Upper lobe of left lung (tissue), 6 donors: ENCODE results near the gene ICE2. TPM values are rescaled to one million over a fixed set of nuclear protein-coding genes. Genes with fewer than 3 reads are reported as not detected.

ENCODE experiments used
- ATAC-seq, 2 donors: fragments of 200-7000 bp; cut with Tn5 transposase; one replicate each; pipeline ENCODE4 v1.9.1; 2022; ENCODE audit warnings: mild to moderate bottlenecking in 2 of 2, moderate library complexity in 2 of 2; ENCODE audit not compliant: low FRiP score in 2 of 2
- DNase-seq, 2 donors: peaks; one replicate each; pipeline ENCODE4 v3.0.0-alpha.2; 2019 to 2020
- H3K27ac ChIP-seq, 4 donors: fragments of 200-600 bp; sonication (generic); one replicate each; pipeline ENCODE4 v1.5.1; 2016 to 2019
- H3K27me3 ChIP-seq, 4 donors: fragments of 200-600 bp; sonication (generic); one replicate each; pipeline ENCODE4 v1.5.1; 2017 to 2019
- H3K36me3 ChIP-seq, 4 donors: fragments of 200-600 bp; sonication (generic); one replicate each; pipeline ENCODE4 v1.5.1; 2016 to 2019
- H3K4me1 ChIP-seq, 4 donors: fragments of 200-600 bp; sonication (generic); one replicate each; pipeline ENCODE4 v1.5.1; 2018 to 2019
- H3K4me3 ChIP-seq, 4 donors: fragments of 200-600 bp; sonication (generic); one replicate each; pipeline ENCODE4 v1.5.1; 2017 to 2019; ENCODE audit warnings: mild to moderate bottlenecking in 2 of 4, moderate library complexity in 1 of 4
- H3K9me3 ChIP-seq, 4 donors: fragments of 200-600 bp; sonication (generic); one replicate each; pipeline ENCODE4 v1.5.1; 2018 to 2019
- EP300 ChIP-seq, 4 donors: sonication (generic); formaldehyde crosslinking; IDR thresholded peaks; one replicate each; pipeline ENCODE4 v1.5.1; 2017; ENCODE audit warnings: antibody characterized with exemption in 4 of 4, control low read depth in 2 of 4
- POLR2A ChIP-seq, 4 donors: fragments of 450-650 bp; IDR thresholded peaks; one replicate each; pipeline ENCODE4 v1.5.1; 2016 to 2017; ENCODE audit warnings: antibody characterized with exemption in 4 of 4, mild to moderate bottlenecking in 2 of 4
- POLR2AphosphoS5 ChIP-seq, 2 donors: sonication (generic); formaldehyde crosslinking; IDR thresholded peaks; one replicate each; pipeline ENCODE4 v1.5.1; 2017; ENCODE audit warnings: antibody characterized with exemption in 2 of 2
- WGBS, 2 donors: methylation state at CpG; one replicate each; pipeline ENCODE4 v1.1.5; 2017 to 2018; 5-methylcytosine and 5-hydroxymethylcytosine counted together
- total RNA-seq, 6 donors: library from RNA; depleted of rRNA in 4 of 6; stranded (reverse); fragments of >200 nt in 4 of 6; gene quantifications; one replicate each; pipeline versions ENCODE4 v1.1.0 to v1.2.1, GENCODE V29; 2016 to 2021
- TF ChIP-seq, protein P1 (sequence below), 6 experiments: fragments of 450-650 bp in 4 of 6; fragments of 200-600 bp in 2 of 6; sonication (generic) in 2 of 6; IDR thresholded peaks; one replicate each; pipeline ENCODE4 v1.5.1; 2016 to 2019; ENCODE audit warnings: antibody characterized with exemption in 6 of 6
- donor health status: DM: no; HTN: no; CAD: no; lungs with moderate emphysema.
- donor health status: DM: no; HTN: yes; CAD: no; lungs with severe emphysema.

ICE2 gene
- total RNA-seq, 6 donors from 2014 or later: 15.0 to 40.7 (median 32.8) TPM

DNA sequence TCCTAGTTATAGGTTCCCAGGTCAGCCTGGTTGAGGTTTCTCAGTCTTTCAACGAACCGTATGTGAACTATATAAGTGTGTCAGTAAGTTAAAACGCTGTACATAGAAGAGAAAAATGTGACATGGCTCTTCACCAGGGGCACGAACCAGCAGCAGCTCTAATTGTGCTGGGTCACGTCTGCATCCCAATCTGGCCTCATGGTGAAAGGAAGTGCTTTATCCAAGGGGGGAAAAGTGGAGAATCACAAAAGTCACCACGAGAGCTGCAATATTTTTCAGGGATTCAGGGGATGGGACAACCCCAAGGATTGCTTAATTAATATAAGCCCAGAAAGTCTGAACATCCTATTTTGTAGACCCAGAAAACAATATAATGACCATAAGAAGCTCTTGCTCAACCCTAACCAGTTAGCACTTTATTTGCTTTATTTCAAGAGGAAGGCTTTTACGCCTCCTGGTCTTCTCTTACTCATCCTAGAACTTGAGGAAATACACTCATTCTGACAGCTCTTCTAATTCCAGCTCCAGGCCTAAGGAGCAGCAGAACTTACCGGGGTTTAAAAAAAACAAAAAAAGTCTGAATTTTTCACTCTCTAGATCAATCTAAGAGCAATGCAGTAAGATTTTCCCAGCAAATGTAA is 97.7 kb downstream of the ICE2 start:
- H3K36me3 ChIP-seq: peaks cover 9 to 88% (median 41%) of the 10 kb centered on the region in 4 donors
- peaks cover 17 to 26% (median 23%) of the 10 kb centered on the region in 4 donors for H3K4me1 ChIP-seq
- TF ChIP-seq EP300 (IDR thresholded peaks at IDR 0.05) (no peak), POLR2AphosphoS5 (IDR thresholded peaks at IDR 0.05) (no peak)
- ATAC-seq (no peak), DNase-seq (no peak)
- H3K27me3 ChIP-seq: no peaks in the 10 kb centered on the region
- H3K9me3 ChIP-seq: no peaks in the 10 kb centered on the region
- no peak overlapping the region for H3K4me3 ChIP-seq
- 80 to 90% methylated on average over 8 of the region's 8 CpGs for WGBS, 2 donors
- H3K27ac ChIP-seq: no peak overlapping the region

DNA sequence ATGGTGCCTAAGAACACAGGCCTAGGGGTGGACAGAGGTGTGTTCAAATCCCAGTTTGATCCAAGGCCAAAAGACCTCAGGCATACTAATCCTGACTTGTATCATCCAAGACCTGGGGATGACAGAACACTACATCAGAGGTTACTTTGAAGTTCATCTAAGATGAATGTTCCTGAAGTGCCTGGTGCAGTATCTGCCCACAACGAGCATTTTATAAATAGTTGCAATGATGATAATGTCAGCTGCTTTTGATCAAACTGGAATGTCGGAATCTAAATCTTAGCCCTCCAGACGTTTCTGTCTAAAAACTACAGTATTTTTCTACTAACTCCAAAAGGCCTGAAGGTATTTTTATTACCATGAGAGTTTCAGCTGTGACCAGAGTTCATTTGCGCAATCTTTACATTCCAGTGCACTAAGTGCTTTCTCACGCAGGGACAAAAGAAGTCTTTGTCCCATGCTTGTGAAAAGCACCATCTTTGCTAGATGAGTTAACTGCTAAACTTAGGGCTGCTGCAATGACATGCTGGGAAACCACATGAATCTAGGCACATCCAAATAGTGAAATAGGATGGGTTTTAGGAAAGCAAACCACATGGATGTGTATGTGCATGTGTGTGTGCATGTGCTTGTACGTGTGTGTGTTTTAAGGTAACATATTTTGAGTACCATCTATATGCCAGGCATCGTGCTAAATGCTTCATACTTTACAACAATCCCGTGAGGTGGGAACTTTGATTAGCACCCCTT is 99.2 kb downstream of the ICE2 start:
- Histone ChIP-seq H3K27me3 (no peaks in the 10 kb centered on the region), H3K4me3 (no peak overlapping the region), H3K27ac (peak overlapping the region in 2 of 4 donors; percentile 19 to 33), H3K9me3 (no peaks in the 10 kb centered on the region), H3K36me3 (peaks cover 9 to 93% (median 44%) of the 10 kb centered on the region in 4 donors), H3K4me1 (peaks cover 25 to 36% (median 30%) of the 10 kb centered on the region in 4 donors)
- WGBS, 2 donors: 70 to 82% methylated on average over 8 of the region's 8 CpGs
- no peak for DNase-seq
- peak in 2 of 4 donors; percentile 49 to 68 for TF ChIP-seq EP300 (IDR thresholded peaks at IDR 0.05)
- TF ChIP-seq POLR2A (IDR thresholded peaks at IDR 0.05): no peak
- peak in 1 of 2 donors; percentile 32 for TF ChIP-seq POLR2AphosphoS5 (IDR thresholded peaks at IDR 0.05)
- peak in 1 of 2 donors; percentile 18 for ATAC-seq

DNA sequence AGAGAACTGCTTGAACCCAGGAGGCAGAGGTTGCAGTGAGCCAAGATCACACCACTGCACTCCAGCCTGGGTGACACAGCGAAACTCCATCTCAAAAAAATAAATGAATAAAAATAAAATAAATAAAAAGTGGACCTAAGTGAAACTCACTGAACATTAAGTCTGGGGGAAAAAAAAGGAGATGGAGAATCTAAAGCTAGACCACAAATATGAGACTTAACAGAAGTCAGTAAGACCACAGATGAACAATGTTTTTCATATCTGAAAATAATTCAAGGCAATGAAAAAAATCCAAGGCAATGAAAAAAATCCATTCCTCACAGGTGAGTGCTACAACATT is 99.8 kb downstream of the ICE2 start:
- no peak overlapping the region for H3K4me3 ChIP-seq
- 94 to 100% methylated on average over 1 of the region's 1 CpG for WGBS, 2 donors
- peak overlapping the region in 2 of 4 donors; percentile 5 to 19 for H3K27ac ChIP-seq
- DNase-seq (no peak), ATAC-seq (no peak)
- no peaks in the 10 kb centered on the region for H3K9me3 ChIP-seq
- TF ChIP-seq, protein P1, sequence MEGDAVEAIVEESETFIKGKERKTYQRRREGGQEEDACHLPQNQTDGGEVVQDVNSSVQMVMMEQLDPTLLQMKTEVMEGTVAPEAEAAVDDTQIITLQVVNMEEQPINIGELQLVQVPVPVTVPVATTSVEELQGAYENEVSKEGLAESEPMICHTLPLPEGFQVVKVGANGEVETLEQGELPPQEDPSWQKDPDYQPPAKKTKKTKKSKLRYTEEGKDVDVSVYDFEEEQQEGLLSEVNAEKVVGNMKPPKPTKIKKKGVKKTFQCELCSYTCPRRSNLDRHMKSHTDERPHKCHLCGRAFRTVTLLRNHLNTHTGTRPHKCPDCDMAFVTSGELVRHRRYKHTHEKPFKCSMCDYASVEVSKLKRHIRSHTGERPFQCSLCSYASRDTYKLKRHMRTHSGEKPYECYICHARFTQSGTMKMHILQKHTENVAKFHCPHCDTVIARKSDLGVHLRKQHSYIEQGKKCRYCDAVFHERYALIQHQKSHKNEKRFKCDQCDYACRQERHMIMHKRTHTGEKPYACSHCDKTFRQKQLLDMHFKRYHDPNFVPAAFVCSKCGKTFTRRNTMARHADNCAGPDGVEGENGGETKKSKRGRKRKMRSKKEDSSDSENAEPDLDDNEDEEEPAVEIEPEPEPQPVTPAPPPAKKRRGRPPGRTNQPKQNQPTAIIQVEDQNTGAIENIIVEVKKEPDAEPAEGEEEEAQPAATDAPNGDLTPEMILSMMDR (IDR thresholded peaks at IDR 0.05): no peak
- TF ChIP-seq EP300 (IDR thresholded peaks at IDR 0.05): no peak
- H3K4me1 ChIP-seq: peaks cover 29 to 41% (median 34%) of the 10 kb centered on the region in 4 donors
- H3K27me3 ChIP-seq: no peaks in the 10 kb centered on the region
- peaks cover 9 to 91% (median 43%) of the 10 kb centered on the region in 4 donors for H3K36me3 ChIP-seq

DNA sequence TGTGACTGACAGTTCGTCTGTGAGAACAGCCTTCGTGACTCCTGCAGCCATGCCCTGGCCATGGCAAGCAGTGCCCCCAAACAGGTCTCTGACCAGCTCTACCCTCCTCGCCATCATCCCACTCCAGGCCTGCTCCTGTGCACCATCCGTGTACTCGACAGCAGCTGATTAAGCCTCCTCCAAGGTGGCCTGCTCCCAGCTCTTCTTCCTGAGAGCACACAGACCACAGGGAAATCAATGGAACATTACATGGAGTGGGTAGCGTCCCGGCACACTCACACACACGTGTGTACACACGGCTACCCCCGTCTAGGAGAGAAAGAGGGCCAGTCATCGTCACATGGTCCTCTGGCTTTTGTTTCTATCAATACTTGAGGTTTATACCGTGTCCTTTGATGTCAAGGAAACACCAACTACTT is 102.3 kb downstream of the ICE2 start:
- Histone ChIP-seq H3K36me3 (peaks cover 4 to 83% (median 41%) of the 10 kb centered on the region in 4 donors), H3K4me1 (peaks cover 40 to 61% (median 48%) of the 10 kb centered on the region in 4 donors), H3K4me3 (no peak overlapping the region), H3K9me3 (no peaks in the 10 kb centered on the region), H3K27me3 (no peaks in the 10 kb centered on the region), H3K27ac (peak overlapping the region in 3 of 4 donors; percentile 25 to 77 (median 58))
- TF ChIP-seq, protein P1 (IDR thresholded peaks at IDR 0.05): no peak
- TF ChIP-seq POLR2AphosphoS5 (IDR thresholded peaks at IDR 0.05): peak in 1 of 2 donors; percentile 31
- TF ChIP-seq POLR2A (IDR thresholded peaks at IDR 0.05): no peak
- WGBS, 2 donors: 72 to 77% methylated on average over 10 to 12 of the region's 12 CpGs
- no peak for ATAC-seq
- DNase-seq: no peak

DNA sequence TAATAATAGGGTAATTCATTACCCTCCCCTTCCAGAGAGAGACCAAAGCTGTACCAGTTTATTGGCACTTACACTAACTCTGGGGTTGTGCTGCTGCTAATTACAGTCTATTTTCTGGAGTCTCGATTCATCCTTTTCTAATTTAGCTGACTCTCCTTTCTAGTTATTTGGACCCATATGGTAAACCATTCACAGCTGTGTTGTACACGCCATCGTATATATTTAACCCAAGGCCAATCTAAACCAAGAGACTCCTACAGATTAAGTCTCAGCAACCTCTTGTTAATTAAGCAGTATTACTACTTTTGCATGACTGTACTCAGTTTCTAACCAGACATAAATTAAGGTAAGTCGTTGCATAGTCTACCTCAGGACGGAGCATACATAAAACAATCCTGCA is 103.6 kb downstream of the ICE2 start:
- 90 to 93% methylated on average over 5 of the region's 5 CpGs for WGBS, 2 donors
- Histone ChIP-seq H3K27me3 (no peaks in the 10 kb centered on the region), H3K4me3 (no peak overlapping the region), H3K27ac (peak overlapping the region in 3 of 4 donors; percentile 62 to 77 (median 74)), H3K9me3 (no peaks in the 10 kb centered on the region), H3K4me1 (peaks cover 50 to 68% (median 58%) of the 10 kb centered on the region in 4 donors), H3K36me3 (peaks cover 4 to 78% (median 33%) of the 10 kb centered on the region in 4 donors)
- TF ChIP-seq EP300 (IDR thresholded peaks at IDR 0.05) (no peak), POLR2AphosphoS5 (IDR thresholded peaks at IDR 0.05) (no peak), POLR2A (IDR thresholded peaks at IDR 0.05) (no peak)
- TF ChIP-seq, protein P1 (IDR thresholded peaks at IDR 0.05): no peak
- DNase-seq (no peak), ATAC-seq (no peak)
